GM21447 (cell line): ENCODE results near the gene PRSS56.

Source experiments
- ATAC-seq: cut with Tn5 transposase; IDR thresholded peaks from one replicate; pipeline ENCODE4 v1.9.1; 2021; ENCODE audit not compliant: unreplicated experiment

Gene PRSS56

GRCh38 chr2:232486558-232487384 is 33.4 kb upstream of the PRSS56 start:
- ATAC-seq = no peak

GRCh38 chr2:232487385-232488096 is 32.6 kb upstream of the PRSS56 start, which contains the start of gene ECEL1:
Gene ECEL1, minus strand, starts transcription at chr2:232487834. Its CDS starts 1,181 bp downstream, at chr2:232486653.
- ATAC-seq = no peak

GRCh38 chr2:232488097-232488711 is 32.0 kb upstream of the PRSS56 start:
- no peak for ATAC-seq

GRCh38 chr2:232488721-232489300 is 31.4 kb upstream of the PRSS56 start:
- no peak for ATAC-seq

- no peak for ATAC-seq
Observed at GRCh38 chr2:232489516-232490220, 30.5 kb upstream of the PRSS56 start.

- ATAC-seq = no peak
Observed at GRCh38 chr2:232490221-232491138, 29.7 kb upstream of the PRSS56 start.

- ATAC-seq = no peak
Observed at GRCh38 chr2:232491139-232491780, 28.9 kb upstream of the PRSS56 start.

- no peak for ATAC-seq
Observed at GRCh38 chr2:232492236-232492848, 27.8 kb upstream of the PRSS56 start.

- no peak for ATAC-seq
Observed at GRCh38 chr2:232492963-232493700, 27.1 kb upstream of the PRSS56 start.

- ATAC-seq = no peak
Observed at GRCh38 chr2:232493701-232494474, 26.3 kb upstream of the PRSS56 start.

- no peak for ATAC-seq
Observed at GRCh38 chr2:232494542-232494941, 25.6 kb upstream of the PRSS56 start.

GRCh38 chr2:232495292-232495691 is 24.9 kb upstream of the PRSS56 start:
- ATAC-seq = no peak

GRCh38 chr2:232496501-232497270 is 23.5 kb upstream of the PRSS56 start:
- ATAC-seq = no peak

GRCh38 chr2:232497348-232497747 is 22.8 kb upstream of the PRSS56 start:
- no peak for ATAC-seq

GRCh38 chr2:232498452-232498851 is 21.7 kb upstream of the PRSS56 start:
- no peak for ATAC-seq

- no peak for ATAC-seq
Observed at GRCh38 chr2:232501331-232501771, 18.8 kb upstream of the PRSS56 start.
